ENCODE data around the gene USP43.

- TF ChIP-seq CBX3 (IDR thresholded peaks at IDR 0.05; ENCODE audit: borderline replicate concordance, low read depth), result no peak
- no peak for TF ChIP-seq NFYB (IDR thresholded peaks at IDR 0.05; ENCODE audit: insufficient read depth, low read depth, low read length)
- TF ChIP-seq, protein P1, sequence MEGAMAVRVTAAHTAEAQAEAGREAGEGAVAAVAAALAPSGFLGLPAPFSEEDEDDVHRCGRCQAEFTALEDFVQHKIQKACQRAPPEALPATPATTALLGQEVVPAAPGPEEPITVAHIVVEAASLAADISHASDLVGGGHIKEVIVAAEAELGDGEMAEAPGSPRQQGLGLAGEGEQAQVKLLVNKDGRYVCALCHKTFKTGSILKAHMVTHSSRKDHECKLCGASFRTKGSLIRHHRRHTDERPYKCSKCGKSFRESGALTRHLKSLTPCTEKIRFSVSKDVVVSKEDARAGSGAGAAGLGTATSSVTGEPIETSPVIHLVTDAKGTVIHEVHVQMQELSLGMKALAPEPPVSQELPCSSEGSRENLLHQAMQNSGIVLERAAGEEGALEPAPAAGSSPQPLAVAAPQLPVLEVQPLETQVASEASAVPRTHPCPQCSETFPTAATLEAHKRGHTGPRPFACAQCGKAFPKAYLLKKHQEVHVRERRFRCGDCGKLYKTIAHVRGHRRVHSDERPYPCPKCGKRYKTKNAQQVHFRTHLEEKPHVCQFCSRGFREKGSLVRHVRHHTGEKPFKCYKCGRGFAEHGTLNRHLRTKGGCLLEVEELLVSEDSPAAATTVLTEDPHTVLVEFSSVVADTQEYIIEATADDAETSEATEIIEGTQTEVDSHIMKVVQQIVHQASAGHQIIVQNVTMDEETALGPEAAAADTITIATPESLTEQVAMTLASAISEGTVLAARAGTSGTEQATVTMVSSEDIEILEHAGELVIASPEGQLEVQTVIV (IDR thresholded peaks at IDR 0.05; ENCODE audit: borderline replicate concordance, partially characterized antibody), result no peak
- no peak for TF ChIP-seq BACH1 (IDR thresholded peaks at IDR 0.05; ENCODE audit: borderline replicate concordance)
- no peak for TF ChIP-seq KDM1A (IDR thresholded peaks at IDR 0.05; ENCODE audit: borderline replicate concordance)
- TF ChIP-seq CHD1 (IDR thresholded peaks at IDR 0.05; ENCODE audit: low read depth, low read length), result no peak
- TF ChIP-seq, protein P2, sequence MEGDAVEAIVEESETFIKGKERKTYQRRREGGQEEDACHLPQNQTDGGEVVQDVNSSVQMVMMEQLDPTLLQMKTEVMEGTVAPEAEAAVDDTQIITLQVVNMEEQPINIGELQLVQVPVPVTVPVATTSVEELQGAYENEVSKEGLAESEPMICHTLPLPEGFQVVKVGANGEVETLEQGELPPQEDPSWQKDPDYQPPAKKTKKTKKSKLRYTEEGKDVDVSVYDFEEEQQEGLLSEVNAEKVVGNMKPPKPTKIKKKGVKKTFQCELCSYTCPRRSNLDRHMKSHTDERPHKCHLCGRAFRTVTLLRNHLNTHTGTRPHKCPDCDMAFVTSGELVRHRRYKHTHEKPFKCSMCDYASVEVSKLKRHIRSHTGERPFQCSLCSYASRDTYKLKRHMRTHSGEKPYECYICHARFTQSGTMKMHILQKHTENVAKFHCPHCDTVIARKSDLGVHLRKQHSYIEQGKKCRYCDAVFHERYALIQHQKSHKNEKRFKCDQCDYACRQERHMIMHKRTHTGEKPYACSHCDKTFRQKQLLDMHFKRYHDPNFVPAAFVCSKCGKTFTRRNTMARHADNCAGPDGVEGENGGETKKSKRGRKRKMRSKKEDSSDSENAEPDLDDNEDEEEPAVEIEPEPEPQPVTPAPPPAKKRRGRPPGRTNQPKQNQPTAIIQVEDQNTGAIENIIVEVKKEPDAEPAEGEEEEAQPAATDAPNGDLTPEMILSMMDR (IDR thresholded peaks at IDR 0.05 in 2 of 3, conservative IDR thresholded peaks at IDR 0.05 in 1 of 3; ENCODE audit: control insufficient read depth in 2 of 3, extremely low read depth in 1 of 3, insufficient read depth in 1 of 3, low read depth in 3 of 3, low read length in 3 of 3), result no peak
- no peak for TF ChIP-seq GABPA (IDR thresholded peaks at IDR 0.05; ENCODE audit: low read depth)
Measured at GRCh38 chr17:9760266-9760665, 114.9 kb downstream of the USP43 start.
